ENCODE measurements around the gene PIGU.
"Not testable (repeated sequence)": the region's sequence is repeated elsewhere in the genome, so short reads cannot be mapped to it uniquely, and the experiment has no call there.

PIGU gene

DNA sequence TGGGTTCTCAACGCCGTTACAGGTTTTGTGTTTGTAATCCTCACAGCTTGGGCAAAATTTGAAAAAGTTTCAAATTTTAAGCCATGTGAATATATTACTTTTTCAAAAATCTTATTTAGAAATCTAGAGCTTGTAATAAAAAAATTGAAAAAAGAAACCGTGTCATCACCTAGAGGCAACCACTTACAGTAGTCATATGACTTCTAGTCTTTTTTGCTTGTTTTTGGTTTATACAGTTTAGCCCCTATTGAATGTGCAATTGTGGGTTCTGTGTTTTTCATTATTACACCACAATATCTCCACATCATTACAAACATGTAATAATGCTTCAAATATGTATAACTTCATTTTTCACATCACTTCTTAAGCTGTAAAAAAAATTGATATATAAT lies 159.8 kb downstream of the PIGU start:
- DNase-seq (ENCODE audit: low read depth): peak; percentile 27
- peak overlapping the region; percentile 89 for H3K4me3 ChIP-seq (ENCODE audit: low read depth, low read length)
- TF ChIP-seq, protein P1, sequence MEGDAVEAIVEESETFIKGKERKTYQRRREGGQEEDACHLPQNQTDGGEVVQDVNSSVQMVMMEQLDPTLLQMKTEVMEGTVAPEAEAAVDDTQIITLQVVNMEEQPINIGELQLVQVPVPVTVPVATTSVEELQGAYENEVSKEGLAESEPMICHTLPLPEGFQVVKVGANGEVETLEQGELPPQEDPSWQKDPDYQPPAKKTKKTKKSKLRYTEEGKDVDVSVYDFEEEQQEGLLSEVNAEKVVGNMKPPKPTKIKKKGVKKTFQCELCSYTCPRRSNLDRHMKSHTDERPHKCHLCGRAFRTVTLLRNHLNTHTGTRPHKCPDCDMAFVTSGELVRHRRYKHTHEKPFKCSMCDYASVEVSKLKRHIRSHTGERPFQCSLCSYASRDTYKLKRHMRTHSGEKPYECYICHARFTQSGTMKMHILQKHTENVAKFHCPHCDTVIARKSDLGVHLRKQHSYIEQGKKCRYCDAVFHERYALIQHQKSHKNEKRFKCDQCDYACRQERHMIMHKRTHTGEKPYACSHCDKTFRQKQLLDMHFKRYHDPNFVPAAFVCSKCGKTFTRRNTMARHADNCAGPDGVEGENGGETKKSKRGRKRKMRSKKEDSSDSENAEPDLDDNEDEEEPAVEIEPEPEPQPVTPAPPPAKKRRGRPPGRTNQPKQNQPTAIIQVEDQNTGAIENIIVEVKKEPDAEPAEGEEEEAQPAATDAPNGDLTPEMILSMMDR (conservative IDR thresholded peaks at IDR 0.05; ENCODE audit: low read depth, low read length): no peak

GRCh38 chr20:34516247-34517113 lies 160.4 kb downstream of the PIGU start, which contains the start of gene DYNLRB1:
Gene DYNLRB1 (plus strand): TSS chr20:34516422. CDS start chr20:34516459, 37 bp downstream.
- TF ChIP-seq, protein P1 (conservative IDR thresholded peaks at IDR 0.05; ENCODE audit: low read depth, low read length): no peak
- H3K4me3 ChIP-seq (ENCODE audit: low read depth, low read length): peak within 1 kb of the TSS; percentile 89
- DNase-seq (ENCODE audit: low read depth): peak; percentile 97

DNA sequence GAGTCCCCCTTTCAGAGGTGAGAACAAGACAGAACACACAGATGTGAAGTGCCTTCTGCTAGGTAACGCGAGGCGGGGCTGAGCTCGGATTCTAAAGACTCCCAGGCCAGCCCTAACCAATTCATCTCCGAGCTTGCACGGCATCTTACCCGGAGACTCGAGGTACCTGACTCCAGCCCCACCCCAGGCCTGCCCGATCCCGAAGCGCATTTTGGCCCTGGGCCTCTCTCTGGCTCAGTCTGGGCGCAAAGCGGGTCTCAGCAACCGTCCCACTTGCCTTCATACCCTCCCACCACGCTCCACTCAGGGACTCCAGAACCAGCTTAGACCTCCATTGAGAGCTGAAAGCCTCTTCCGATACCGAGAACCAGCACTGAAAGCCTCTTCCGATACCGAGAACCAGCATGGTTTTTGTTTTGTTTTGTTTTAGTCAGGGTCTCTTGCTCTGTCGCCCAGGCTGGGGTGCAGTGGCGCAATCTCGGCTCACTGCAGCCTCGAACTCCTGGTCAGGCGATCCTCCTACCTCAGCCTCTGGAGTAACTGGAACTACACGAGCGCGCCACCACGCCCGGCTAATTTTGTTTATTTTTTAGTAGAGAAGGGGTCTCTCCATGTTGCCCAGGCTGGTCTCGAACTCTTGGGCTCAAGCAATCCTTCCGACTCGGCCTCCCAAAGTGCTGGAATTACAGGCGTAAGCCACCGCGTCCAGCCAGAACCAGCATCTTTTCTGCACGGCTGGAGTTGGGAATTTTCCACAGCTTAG lies 161.2 kb downstream of the PIGU start:
- TF ChIP-seq, protein P1 (conservative IDR thresholded peaks at IDR 0.05; ENCODE audit: low read depth, low read length): no peak
- DNase-seq (ENCODE audit: low read depth): peak; percentile 75

DNA sequence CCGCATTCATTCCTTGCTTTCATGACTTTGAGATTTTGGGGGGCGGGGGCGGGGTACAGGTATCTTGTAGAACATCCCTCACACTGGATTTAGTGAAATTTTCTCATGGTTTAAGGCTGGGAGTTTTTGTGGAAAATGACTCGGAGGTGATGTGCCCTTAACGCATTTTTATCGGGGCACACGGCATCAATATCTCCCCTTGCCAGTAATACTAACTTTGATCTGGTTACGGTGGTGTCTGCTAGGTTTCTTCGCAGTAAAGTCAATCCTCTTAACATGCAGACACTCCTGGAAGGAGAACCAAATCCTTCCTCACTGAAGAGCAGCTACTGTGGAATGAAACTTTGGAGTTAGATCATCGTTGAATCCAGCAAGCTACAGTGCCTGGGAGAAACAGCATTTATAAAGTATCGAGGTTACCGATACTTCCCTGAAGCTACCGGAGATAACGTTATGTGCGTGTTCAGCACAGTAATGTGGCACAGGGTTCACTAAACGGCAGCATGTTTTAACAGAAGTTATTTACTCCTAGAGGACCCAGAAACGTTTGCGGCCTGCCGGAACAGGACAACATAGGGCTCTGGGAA lies 161.9 kb downstream of the PIGU start:
- DNase-seq (ENCODE audit: low read depth): no peak
- TF ChIP-seq, protein P1 (conservative IDR thresholded peaks at IDR 0.05; ENCODE audit: low read depth, low read length): no peak
- peak overlapping the region; percentile 89 for H3K4me3 ChIP-seq (ENCODE audit: low read depth, low read length)

More for the DNA sequence above, 161.2 kb downstream of the PIGU start:
- H3K4me3 ChIP-seq (ENCODE audit: low read depth, low read length): peak overlapping the region; percentile 89

GRCh38 chr20:34514034-34514433 lies 162.9 kb downstream of the PIGU start:
- not testable (repeated sequence) for DNase-seq (ENCODE audit: low read depth); H3K4me3 ChIP-seq (ENCODE audit: low read depth, low read length)

DNA sequence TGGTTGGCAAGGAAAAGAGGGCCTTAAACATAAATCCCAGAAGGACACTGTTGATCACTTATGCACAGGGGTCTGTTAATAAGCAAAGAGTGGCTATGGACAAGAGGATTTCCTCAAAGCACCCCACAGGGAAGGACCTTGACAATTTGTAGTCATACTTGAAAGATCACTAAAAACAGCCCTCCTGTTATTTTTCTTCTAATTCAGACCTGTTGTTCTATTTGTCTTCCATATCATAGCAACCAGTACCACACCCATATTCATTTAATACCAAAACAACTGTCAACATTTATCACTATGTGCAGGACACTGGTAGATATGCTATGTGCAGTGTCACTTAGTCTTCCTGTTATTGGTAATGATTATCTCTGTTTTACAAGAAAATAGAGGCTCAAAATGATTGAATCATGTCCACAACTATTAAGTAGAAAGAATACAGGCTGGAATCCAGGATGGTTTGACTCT lies 163.9 kb downstream of the PIGU start:
- no peak overlapping the region for H3K4me3 ChIP-seq (ENCODE audit: low read depth, low read length)
- DNase-seq (ENCODE audit: low read depth): no peak
- TF ChIP-seq, protein P1 (conservative IDR thresholded peaks at IDR 0.05; ENCODE audit: low read depth, low read length): no peak

All from choroid plexus epithelial cell (primary cell).